Fibroblast of skin of left biceps (primary cell): Measurements from ENCODE around the gene GAN.
"Not testable (repeated sequence)": the region's sequence is repeated elsewhere in the genome, so short reads cannot be mapped to it uniquely, and the experiment has no call there.

ENCODE experiments used
- DNase-seq, 2 experiments: peaks; one replicate each; pipeline ENCODE4 v3.0.0-alpha.2; 2013; ENCODE audit warnings: low read depth in 2 of 2

The GAN gene

DNA sequence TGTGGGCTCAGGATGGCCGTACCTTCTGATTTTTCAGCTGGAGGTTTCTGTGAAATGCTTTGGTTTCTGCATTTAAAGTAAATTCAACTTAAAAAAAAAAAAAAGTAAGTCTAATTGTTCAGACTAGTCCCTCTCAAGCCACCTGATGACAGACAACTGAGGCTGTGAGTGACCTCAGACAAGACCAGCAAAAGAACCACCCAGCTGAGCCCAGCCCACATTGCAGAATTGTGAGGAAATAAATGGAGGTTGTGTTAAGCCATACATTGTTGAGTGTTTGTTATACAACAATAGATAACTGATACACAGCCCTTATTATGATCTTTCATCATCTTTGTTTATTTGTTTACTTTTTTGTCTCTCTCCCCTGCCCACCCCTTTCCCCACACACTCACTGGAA, 85.1 kb downstream of the GAN start:
- no peak for DNase-seq

- DNase-seq, result no peak
Observed at GRCh38 chr16:81401035-81401950, 86.5 kb downstream of the GAN start.

GRCh38 chr16:81403208-81403600, 88.4 kb downstream of the GAN start:
- DNase-seq, result no peak

GRCh38 chr16:81403601-81404391, 89.0 kb downstream of the GAN start:
- DNase-seq, result peak in 1 of 2 experiments; percentile 8

DNA sequence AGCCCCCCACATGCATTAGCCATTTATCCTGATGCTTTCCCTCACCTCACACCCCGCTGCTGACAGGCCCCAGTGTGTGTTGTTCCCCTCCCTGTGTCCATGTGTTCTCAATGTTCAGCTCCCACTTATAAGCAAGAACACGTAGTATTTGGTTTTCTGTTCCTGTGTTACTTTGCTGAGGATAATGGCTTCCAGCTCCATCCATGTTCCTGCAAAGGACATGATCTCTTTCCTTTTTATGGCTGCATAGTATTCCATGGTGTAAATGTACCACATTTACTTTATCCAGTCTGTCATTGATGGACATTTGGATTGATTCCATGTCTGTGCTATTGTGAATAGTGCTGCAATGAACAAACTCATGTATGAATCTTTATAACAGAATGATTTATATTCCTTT, 90.2 kb downstream of the GAN start:
- not testable (repeated sequence) for DNase-seq

DNA sequence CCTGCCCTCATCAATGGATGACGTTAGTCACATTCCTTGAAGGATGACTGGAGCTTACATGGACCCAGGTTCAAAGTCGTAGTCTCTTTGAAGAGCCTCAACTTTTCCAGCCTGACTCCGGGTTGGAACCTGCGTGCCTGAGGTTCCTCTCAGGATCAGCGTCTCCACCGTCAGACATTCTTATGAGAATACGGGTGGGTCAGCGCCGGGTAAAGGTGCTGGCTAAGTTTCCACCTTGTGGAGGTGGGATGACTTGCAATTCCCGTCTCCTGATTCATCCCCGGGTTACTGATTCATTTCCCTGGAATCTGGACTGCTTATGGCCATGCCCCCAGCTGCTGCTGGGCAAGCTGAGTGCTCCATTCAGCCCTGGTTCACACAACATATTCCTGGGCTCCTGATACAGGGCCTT, 90.9 kb downstream of the GAN start:
- DNase-seq, result peak; percentile 33 to 35

- DNase-seq, result no peak
Observed at GRCh38 chr16:81408409-81408950, 93.7 kb downstream of the GAN start.

- DNase-seq, result no peak
Observed at GRCh38 chr16:81409016-81409556, 94.3 kb downstream of the GAN start.

- no peak for DNase-seq
Observed at GRCh38 chr16:81410643-81411293, 96.0 kb downstream of the GAN start.

GRCh38 chr16:81413245-81413990, 98.7 kb downstream of the GAN start:
- no peak for DNase-seq

DNA sequence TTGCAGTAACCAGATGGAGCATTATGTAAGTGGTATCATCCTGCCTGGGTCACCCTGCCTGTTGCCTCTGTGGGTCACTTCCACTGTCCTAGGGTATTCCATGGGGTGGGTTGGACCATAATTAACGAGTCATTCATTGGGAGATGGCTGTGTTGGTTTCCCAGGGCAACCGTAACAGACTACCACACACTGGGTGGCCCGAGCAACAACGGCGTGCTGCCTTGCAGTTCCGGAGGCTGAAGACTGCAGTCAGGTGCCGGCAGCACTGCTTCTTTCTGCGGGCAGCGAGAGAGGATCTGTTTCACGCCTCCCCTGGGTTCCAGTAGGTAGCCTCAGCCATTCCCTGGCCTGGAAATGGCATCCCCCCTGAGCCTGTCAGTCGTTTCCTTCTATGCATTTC, 101.0 kb downstream of the GAN start:
- DNase-seq, result no peak

DNA sequence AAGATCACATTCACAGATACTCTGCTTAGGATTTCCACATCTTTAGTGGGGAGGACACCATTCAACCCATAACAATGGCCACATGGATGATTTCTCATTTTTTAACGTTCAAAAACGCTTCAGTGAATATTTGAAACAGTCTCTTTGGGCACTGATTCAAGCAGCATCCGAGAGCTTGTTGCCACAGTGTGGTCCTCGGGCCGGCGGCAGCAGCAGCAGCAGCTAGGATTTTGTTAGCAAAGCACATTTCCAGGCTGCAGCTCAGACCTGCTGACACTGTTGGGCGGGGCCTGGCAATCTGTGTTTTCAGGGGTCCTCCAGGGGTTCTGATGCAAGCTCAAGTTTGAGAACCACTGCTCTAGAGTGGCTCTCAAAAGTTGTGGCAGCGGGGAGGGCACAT, 102.0 kb downstream of the GAN start:
- DNase-seq, result no peak

DNA sequence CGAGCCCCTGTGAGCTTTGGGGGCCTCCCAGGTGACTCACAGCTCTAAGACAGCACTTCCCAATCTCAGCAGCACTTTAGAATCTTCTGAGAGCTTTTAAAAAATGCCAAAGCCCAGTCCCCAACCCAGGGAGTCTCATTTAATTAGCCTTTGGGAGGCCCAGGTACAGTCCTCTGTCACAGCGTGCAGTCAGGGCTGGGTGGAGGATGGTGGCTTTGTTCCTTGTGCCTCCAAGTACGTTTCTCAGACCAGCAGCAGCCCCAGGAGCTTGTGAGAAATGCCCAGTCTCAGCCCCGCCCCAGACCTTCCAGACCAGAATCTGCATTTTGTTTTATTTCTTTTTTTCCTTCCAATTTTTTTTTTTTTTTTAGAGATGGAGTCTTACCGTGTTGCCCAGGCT, 102.4 kb downstream of the GAN start:
- no peak for DNase-seq

- no peak for DNase-seq
Observed at GRCh38 chr16:81419806-81420205, 105.0 kb downstream of the GAN start.

- no peak for DNase-seq
Observed at GRCh38 chr16:81421126-81421525, 106.4 kb downstream of the GAN start.

DNA sequence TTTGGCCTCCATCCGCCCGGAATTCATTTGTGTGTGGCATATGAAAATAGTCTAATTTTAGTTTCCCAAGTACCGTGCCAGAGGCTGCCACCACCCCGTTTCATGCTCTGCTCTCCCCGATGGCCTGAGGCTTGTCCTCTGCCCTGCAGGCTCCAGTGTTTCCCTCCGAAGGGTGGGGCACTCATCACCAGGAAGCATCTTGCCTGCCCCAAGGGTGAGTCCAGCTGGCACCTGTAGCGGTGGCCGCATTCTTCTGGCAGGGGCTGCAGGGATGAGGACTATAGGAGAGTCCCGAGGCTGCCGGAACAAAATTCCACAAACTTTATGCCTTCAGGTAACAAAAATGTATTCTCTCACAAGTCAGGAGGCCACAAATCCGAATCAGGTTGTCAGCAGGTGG, 106.8 kb downstream of the GAN start:
- no peak for DNase-seq

DNA sequence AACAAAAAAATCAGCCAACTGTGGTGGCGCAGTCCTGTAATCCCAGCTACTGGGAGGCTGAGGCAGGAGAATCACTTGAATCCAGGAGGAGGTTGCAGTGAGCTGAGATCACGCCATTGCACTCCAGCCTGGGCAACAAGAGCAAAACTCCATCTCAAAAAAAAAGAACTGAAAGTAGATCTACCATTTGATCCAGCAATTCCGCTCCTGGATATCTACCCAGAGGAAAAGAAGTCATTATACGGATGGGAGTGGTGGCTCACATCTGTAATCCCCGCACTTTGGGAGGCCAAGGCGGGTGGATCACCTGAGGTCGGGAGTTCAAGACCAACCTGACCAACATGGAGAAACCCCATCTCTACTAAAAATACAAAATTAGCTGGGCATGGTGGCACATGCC, 107.4 kb downstream of the GAN start:
- DNase-seq, result not testable (repeated sequence)

- DNase-seq, result no peak
Observed at GRCh38 chr16:81424771-81425170, 110.0 kb downstream of the GAN start.

GRCh38 chr16:81427219-81427618, 112.5 kb downstream of the GAN start:
- DNase-seq, result no peak

GRCh38 chr16:81429045-81429521, 114.3 kb downstream of the GAN start:
- no peak for DNase-seq
